ENCODE results near the gene EXOC8. TPM values are rescaled to one million over a fixed set of nuclear protein-coding genes. Genes with fewer than 3 reads are reported as not detected.

Gene EXOC8
- total RNA-seq, 4 donors from 2014 or later = 14.1 to 27.1 (median 16.9) TPM

DNA sequence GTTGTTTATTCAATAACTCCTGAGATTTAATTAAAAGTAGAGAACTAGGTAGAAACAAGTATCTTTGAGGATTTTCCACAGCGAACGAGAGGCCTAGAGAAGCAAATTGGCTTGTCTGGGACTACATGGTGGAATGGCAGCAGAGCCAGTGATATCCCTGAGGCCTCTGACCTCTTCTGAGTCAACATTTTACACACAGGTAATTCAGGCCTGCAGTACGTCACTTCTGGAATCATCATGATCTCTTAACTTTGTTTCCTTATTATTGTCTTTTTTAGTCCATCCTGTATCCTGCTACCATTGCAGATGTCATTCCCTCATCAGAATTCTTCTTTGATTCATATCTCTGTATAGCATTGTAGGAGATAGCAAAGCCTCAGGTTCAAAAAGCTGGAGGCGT is 10.3 kb upstream of the EXOC8 start:
- Histone ChIP-seq H3K4me1 (no peaks in the 10 kb centered on the region), H3K27me3 (no peaks in the 10 kb centered on the region), H3K36me3 (no peaks in the 10 kb centered on the region), H3K4me3 (no peak overlapping the region), H3K9me3 (no peaks in the 10 kb centered on the region), H3K27ac (no peak overlapping the region)
- intact Hi-C loops (cut with DNase I; ENCODE audit: low total_unique reads) = no loop called here
- no peak for DNase-seq
- TF ChIP-seq, protein P1, sequence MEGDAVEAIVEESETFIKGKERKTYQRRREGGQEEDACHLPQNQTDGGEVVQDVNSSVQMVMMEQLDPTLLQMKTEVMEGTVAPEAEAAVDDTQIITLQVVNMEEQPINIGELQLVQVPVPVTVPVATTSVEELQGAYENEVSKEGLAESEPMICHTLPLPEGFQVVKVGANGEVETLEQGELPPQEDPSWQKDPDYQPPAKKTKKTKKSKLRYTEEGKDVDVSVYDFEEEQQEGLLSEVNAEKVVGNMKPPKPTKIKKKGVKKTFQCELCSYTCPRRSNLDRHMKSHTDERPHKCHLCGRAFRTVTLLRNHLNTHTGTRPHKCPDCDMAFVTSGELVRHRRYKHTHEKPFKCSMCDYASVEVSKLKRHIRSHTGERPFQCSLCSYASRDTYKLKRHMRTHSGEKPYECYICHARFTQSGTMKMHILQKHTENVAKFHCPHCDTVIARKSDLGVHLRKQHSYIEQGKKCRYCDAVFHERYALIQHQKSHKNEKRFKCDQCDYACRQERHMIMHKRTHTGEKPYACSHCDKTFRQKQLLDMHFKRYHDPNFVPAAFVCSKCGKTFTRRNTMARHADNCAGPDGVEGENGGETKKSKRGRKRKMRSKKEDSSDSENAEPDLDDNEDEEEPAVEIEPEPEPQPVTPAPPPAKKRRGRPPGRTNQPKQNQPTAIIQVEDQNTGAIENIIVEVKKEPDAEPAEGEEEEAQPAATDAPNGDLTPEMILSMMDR (IDR thresholded peaks at IDR 0.05) = no peak
- no peak for TF ChIP-seq POLR2A (IDR thresholded peaks at IDR 0.05)

DNA sequence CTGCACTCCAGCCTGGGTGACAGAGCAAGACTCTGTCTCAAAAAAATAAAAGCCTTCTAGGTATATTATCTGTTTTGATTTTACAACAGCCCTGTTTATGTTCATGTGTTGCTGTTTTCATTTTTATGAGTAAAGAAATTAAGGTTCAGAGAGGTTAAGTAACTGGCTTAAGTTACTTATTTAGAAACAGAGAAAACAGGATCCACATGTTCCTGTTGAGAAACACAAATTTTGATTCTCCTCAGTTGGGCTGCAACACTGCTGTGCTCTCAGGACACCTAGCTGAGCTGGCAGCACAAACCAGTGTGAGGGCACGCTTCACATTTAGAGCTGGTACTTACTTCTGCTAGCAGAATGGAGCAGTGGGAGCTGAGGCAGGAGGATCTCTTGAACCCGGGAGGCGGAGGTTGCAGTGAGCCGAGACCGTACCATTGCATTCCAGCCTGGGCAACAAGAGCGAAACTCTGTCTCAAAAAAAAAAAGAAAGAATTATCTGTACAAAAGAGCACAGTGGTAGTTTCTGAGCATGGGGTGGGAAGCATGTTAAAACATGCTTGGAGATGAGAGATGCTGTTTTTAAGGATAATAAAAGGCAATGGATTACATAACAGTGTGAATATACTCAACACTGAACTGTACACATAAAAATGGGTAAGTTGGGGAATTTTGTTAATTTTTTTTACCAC is 2.8 kb upstream of the EXOC8 start:
- no peak for DNase-seq
- Histone ChIP-seq H3K4me1 (peaks cover under 1 to 8% of the 10 kb centered on the region in 2 donors), H3K27me3 (no peaks in the 10 kb centered on the region), H3K36me3 (no peaks in the 10 kb centered on the region), H3K9me3 (no peaks in the 10 kb centered on the region), H3K27ac (no peak overlapping the region), H3K4me3 (no peak overlapping the region)
- intact Hi-C loops (cut with DNase I; ENCODE audit: low total_unique reads) = no loop called here
- TF ChIP-seq, protein P1 (IDR thresholded peaks at IDR 0.05) = no peak
- no peak for TF ChIP-seq POLR2A (IDR thresholded peaks at IDR 0.05)

DNA sequence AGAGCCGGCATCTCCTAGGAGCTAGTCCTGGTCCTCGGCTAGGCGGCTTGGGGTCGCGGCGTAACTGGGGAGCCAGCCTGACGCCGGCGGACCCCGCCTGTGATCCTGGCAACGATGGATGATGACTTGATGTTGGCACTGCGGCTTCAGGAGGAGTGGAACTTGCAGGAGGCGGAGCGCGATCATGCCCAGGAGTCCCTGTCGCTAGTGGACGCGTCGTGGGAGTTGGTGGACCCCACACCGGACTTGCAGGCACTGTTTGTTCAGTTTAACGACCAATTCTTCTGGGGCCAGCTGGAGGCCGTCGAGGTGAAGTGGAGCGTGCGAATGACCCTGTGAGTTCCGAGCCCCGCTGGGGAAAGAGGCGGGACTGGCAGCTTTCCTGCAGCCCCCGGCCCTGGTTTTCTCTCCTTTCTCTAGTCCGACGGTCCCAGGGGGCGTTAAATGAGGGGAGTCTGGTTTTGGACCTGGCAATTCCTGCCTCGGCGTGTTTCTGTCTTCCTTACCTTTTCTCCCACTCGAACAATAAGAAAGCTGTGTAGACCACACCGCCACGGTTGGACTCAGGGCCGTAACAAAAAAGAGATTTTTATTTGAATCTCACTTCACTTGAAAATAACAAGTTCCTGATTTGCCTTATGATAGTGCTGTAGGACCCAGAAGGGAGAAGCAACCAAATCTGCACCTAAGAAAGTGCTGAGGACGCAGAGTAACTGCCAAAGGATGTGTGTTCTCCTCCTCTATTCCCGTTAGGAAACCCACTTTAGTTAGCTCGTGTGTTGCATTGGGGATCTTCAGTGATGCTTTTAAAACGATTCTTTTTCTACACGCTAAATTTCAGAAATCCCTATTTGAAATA is 847 bp upstream of the EXOC8 start, which contains the start of gene SPRTN:
TSS of gene SPRTN (plus strand) at position 24 of the 859 bp plus-strand sequence. CDS start at position 115, 91 bp downstream.
- intact Hi-C loops (cut with DNase I; ENCODE audit: low total_unique reads) = no loop called here

DNA sequence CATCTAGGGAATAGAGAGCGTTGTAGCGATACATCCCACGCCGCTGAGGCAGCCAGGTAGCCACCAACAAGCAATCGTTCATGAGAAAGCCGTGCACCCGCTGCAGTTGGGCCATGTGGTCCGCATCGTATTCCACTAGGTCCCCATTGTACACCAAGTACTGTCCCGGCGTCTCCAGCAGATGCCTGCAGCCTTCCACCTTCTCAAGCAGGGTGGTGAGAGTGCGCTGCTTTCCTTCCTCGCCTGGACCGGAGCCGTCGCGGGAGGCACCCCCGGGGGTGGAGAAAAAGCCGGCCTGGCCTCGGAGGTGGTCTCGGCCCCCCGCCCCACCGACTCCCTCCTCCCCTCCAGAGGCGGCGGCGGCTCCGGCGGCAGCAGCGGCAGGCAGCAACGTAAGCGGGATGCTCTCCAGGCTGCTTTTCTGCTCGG is 595 bp downstream of the EXOC8 start:
- Histone ChIP-seq H3K36me3 (no peaks in the 10 kb centered on the region), H3K9me3 (no peaks in the 10 kb centered on the region), H3K4me3 (peak overlapping the region; percentile 67 to 82), H3K27me3 (no peaks in the 10 kb centered on the region), H3K27ac (peak overlapping the region; percentile 67 to 94), H3K4me1 (peaks cover 6 to 15% of the 10 kb centered on the region in 2 donors)
- intact Hi-C loops (cut with DNase I; ENCODE audit: low total_unique reads) = no loop called here
- DNase-seq = no peak
- TF ChIP-seq, protein P1 (IDR thresholded peaks at IDR 0.05) = no peak
- no peak for TF ChIP-seq POLR2A (IDR thresholded peaks at IDR 0.05)

More for the DNA sequence above, 847 bp upstream of the EXOC8 start, which contains the start of gene SPRTN:
- Histone ChIP-seq H3K9me3 (no peaks in the 10 kb centered on the region), H3K36me3 (no peaks in the 10 kb centered on the region), H3K4me3 (peak within 1 kb of the TSS; percentile 67 to 82), H3K27me3 (no peaks in the 10 kb centered on the region), H3K27ac (peak within 1 kb of the TSS; percentile 89 to 94), H3K4me1 (peaks cover 6 to 15% of the 10 kb centered on the region in 2 donors)
- TF ChIP-seq POLR2A (IDR thresholded peaks at IDR 0.05) = no peak
- TF ChIP-seq, protein P1 (IDR thresholded peaks at IDR 0.05) = no peak
- DNase-seq = no peak

All from uterus (tissue), 4 donors.